ENCODE measurements around the gene CCDC73.
"Not testable (repeated sequence)": the region's sequence is repeated elsewhere in the genome, so short reads cannot be mapped to it uniquely, and the experiment has no call there.

CCDC73 gene

DNA sequence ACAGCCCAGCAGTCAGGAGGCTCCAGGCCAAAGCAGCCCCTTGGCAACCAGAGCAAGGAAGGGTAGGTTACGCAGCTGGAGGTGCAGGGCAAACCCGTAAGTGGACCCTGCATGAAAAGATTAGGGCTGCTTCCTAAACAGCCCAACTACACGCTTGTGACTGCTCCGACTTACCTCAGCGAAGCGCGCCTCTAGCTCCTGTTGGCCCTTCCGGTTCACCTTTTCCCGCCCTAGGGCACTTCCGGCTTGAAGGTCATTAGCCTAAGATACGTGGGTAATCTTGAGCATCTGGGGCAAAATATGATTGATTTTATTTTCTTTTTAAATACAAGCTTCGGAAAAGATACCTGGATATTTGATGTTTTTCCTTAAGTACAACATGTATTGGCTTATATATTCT, at the start of gene CCDC73:
TSS of gene CCDC73 (minus strand) at position 224 of the 400 bp plus-strand sequence. CDS start 34,419 bp downstream, outside the sequence.
- no peak for DNase-seq

DNA sequence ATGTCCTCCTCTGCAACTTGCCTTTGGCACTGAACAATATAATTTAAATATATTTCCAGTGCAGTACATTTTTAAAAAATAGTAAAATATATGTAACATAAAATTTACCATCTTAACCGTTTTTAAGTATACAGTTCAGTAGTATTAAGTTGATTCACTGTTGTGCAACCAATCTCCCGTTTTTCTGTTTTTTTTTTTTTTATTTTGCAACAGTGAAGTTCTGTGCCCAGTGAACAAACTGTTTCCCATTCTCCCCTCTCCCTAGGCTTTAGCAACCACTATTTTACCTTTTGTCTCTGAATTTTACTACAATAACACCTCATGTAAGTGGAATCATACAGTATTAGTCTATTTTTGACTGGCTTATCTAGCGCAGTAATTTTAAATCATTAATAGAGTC, 49.1 kb upstream of the CCDC73 start:
- no peak for DNase-seq

- DNase-seq = no peak
Observed at GRCh38 chr11:32840587-32840986, 46.1 kb upstream of the CCDC73 start.

- DNase-seq = no peak
Observed at GRCh38 chr11:32839308-32839707, 44.8 kb upstream of the CCDC73 start.

- DNase-seq = no peak
Observed at GRCh38 chr11:32838505-32839274, 44.2 kb upstream of the CCDC73 start.

DNA sequence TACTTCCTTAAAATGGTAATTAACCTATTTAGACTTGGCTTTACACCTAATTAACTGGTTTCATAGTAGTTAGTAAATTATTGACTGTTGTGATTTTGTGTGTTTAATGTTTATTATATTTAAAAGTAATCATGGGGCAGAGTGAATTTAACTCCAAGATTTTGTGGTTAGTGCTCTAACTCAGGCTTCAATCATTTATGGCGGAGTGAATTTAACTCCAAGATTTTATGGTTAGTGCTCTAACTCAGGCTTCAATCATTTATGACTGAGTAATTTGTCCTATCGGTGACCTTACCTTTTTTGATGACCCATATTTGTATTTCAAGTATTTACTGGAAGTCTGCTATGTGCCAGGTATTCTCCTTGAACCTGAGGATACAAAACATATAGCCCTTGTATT, 42.5 kb upstream of the CCDC73 start:
- DNase-seq = no peak

DNA sequence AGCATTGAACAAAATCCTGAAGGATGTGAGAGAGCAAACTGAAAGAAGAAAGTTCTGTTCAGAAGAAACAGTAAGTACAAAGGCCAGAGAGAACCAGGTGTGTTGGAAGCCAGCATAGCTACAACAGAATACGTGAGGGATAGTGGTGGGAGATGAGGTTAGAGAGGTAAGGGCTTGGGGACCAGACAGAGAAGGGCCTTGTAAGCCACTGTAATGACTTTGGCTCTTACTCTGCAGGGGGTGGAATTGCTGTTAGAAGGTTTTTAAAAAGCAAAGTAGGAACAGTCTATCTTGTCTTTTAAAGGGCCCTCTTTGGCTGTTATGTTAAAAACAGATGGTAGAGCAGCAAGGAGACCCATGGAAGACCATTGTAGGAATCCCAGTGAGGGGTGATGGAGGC, 39.5 kb upstream of the CCDC73 start:
- DNase-seq = no peak

- no peak for DNase-seq
Observed at GRCh38 chr11:32831221-32831620, 36.8 kb upstream of the CCDC73 start.

DNA sequence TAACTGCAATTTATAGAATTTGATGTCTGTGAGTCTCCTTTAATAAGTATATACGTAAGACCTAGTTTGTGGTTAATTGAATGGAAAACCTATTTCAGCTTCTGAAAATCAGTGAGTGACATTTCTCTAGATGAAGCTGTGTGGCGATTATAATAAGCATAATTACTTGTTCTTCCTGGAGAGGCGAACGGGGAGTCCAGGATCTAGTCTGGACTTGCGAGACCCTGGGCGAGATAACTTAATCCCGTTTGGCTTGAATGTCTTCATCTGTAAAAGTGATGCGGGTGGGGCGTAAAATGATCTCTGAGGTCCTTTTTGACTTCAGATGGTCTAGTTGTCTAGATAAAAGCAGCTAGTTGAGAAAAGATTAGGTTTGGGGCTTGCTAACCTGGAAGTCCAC, 36.3 kb upstream of the CCDC73 start:
- no peak for DNase-seq

- DNase-seq = no peak
Observed at GRCh38 chr11:32830413-32830738, 35.9 kb upstream of the CCDC73 start.

- DNase-seq = peak; percentile 15
Observed at GRCh38 chr11:32829680-32830412, 35.4 kb upstream of the CCDC73 start, which contains the start of gene PRRG4. Gene PRRG4, plus strand, starts transcription at chr11:32829927. Its CDS starts 603 bp downstream, at chr11:32830530.

- DNase-seq = no peak
Observed at GRCh38 chr11:32829157-32829679, 34.8 kb upstream of the CCDC73 start.

GRCh38 chr11:32827276-32827675, 32.8 kb upstream of the CCDC73 start:
- DNase-seq = no peak

DNA sequence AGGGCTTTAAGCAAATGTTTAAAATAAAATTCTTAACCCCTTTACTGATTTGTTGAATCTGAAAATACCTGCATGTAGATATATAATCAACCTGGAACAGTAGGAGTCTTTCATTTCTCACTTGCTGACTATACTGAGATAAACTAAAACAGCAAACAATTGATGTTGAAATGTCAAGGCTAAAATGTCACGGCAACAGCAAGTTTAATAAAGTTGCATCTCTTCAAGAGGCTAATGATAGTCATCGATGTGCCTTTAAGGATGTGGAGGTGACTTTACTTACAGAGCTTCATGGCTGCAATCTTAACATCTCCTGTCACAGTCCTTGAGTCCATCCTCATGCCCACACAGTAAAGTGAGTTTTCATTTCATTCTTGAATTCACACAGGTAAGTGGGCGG, 31.7 kb upstream of the CCDC73 start:
- no peak for DNase-seq

- DNase-seq = not testable (repeated sequence)
Observed at GRCh38 chr11:32823617-32824016, 29.2 kb upstream of the CCDC73 start.

GRCh38 chr11:32821917-32822560, 27.6 kb upstream of the CCDC73 start:
- no peak for DNase-seq

DNA sequence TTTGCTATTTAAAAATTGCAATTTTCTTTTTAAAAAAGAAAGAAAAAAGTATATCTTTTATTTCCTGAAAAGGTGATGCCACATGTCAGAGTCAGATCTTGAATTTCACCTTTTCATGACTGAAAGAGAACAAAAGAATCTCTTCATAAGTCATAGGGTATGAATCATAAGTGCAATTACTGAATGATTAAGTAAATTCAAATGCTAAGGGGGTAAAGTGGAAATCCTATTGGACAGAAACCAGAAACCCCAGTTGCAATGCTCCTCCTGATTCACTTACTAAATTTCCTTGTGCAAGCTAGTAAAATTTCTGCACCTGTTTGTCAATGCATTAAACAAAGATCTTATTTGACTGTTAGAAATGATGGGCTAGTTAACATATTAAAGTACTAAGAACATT, 27.1 kb upstream of the CCDC73 start:
- no peak for DNase-seq

DNA sequence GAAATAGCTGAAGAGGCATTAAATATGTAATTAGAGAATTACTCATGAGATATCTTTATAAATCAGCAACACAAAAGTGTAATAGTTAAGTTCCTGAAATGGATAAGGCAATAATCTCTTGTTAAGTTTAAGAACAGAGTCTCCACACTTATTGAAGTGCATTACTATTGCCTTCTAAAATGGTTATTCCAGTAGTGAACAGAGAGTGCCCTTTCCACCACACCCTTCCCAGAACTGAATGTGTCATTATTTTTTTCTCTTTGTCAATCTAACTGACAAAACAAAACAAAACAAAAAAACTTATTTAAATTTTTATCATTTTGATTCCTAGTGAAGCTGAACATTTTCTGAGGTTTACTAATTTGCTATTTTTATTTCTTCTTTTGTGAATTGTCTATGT, 26.0 kb upstream of the CCDC73 start:
- no peak for DNase-seq

GRCh38 chr11:32819187-32819586, 24.7 kb upstream of the CCDC73 start:
- no peak for DNase-seq

DNA sequence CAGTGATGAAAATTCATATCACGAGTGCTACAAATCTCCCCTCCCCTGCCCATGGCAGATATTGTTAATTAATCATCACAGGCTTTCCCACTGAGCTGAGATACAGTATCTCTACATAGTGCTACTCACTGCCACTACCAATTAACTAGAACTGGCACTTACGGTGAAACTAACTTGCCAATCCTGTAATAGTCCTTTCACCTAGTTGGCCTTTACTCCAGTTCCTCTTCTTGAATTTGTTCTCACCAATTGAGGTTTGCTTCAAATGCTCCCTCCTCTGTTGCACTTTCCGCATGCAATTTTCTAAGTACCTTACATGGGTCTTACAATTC, 23.4 kb upstream of the CCDC73 start:
- DNase-seq = no peak

DNA sequence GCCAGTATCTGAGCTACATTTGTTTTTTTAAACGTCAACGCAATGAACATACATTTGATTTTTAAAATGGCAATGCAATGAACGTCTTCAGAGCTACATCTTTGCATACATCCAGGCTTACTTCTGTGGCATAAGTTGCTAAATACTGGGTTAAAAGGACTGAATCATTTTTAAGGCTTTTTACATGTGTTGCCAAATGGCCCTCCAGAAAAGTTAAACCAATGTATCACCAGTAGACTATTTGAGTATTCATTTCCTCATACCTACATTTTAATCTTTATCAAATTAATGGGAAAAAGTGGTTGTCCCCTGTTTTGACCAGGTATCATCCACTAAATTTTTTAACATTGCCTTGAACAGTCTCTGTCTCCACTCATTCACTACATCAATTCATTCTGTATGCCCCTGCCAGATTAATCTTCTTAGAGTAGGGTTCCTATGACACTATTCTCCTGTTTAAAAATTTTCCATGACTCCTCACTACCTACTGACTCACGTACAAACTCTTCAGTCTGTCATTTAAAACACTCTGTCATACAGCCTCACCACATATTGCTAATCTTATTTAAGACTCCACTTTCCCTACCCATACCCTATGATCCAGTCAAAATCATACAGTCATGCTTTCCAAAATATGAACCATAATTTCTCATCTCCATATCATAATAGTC, 22.9 kb upstream of the CCDC73 start:
- DNase-seq = no peak

- DNase-seq = peak; percentile 26
Observed at GRCh38 chr11:32809313-32809712, 14.9 kb upstream of the CCDC73 start.

- no peak for DNase-seq
Observed at GRCh38 chr11:32796425-32796824, 2.0 kb upstream of the CCDC73 start.
